Transverse colon (tissue), 4 donors: ENCODE results near the gene LRBA.

Experiments
- CTCF ChIP-seq, 5 experiments: fragments of 200-600 bp in 3 of 5; fragments of 450-650 bp in 2 of 5; sonication (generic) in 3 of 5; IDR thresholded peaks; 1 replicate in 2 of 5; 2 replicates in 3 of 5; pipeline ENCODE4 v1.5.1; 2016 to 2017; ENCODE audit warnings: antibody characterized with exemption in 5 of 5, inconsistent platforms in 3 of 5, mild to moderate bottlenecking in 2 of 5, moderate library complexity in 1 of 5
- EP300 ChIP-seq: sonication (generic); formaldehyde crosslinking; IDR thresholded peaks from one replicate; pipeline ENCODE4 v1.6.1; 2017; ENCODE audit warnings: antibody characterized with exemption, low read depth
- POLR2A ChIP-seq: fragments of 450-650 bp; IDR thresholded peaks from one replicate; pipeline ENCODE4 v1.6.1; 2016; ENCODE audit warnings: antibody characterized with exemption, mild to moderate bottlenecking, moderate library complexity
- POLR2AphosphoS5 ChIP-seq, 3 donors: sonication (generic); formaldehyde crosslinking; IDR thresholded peaks; one replicate each; pipeline ENCODE4 v1.6.1; 2016; ENCODE audit warnings: antibody characterized with exemption in 3 of 3

- TF ChIP-seq POLR2A: no peak
- TF ChIP-seq EP300: no peak
- TF ChIP-seq POLR2AphosphoS5 (IDR thresholded peaks at IDR 0.05): no peak
- TF ChIP-seq CTCF (IDR thresholded peaks at IDR 0.05): no peak
Observed at GRCh38 chr4:150942539-150942938, 72.5 kb downstream of the LRBA start.
